Hypothalamus (tissue), 51 donors: Measurements from ENCODE around the gene ST8SIA5.

ENCODE experiments used
- DNase-seq, 51 donors: peaks; one replicate each; lab custom pipeline; 2025; lab: John Stamatoyannopoulos, UW

ST8SIA5 gene

DNA sequence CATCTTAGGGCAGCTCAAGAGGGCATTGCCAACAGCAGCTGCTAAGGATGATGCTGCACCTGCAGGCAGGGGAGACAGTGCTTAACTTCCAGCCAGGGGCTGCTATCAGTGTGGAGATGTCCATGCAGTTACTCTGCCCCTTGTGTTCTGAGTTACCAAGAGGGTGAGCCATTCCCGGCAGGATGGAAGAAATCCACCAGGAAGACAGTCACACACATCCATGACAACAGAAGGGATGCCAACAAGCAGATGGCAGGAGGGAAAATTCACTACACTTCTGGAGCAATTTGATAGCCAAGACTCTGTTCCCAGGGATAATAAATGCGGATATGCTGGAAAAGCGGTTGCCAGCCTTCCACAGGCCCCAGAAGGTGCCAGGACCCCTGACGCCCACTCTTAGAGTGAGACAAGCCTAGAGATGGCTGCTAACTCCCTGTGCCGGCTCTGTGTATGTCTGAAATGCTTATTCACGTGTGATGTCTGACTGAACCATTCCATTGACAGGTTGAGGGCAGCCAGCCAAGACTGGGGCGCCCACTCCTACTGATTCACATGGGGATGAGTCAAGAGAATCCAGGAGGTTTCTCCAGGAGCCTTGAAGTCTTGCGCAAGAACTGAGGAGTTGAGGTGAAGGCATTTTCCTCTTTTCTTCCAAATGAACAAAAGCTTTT is 124.3 kb downstream of the ST8SIA5 start:
- peak in 4 of 51 donors; percentile 10 to 80 (median 47) for DNase-seq

DNA sequence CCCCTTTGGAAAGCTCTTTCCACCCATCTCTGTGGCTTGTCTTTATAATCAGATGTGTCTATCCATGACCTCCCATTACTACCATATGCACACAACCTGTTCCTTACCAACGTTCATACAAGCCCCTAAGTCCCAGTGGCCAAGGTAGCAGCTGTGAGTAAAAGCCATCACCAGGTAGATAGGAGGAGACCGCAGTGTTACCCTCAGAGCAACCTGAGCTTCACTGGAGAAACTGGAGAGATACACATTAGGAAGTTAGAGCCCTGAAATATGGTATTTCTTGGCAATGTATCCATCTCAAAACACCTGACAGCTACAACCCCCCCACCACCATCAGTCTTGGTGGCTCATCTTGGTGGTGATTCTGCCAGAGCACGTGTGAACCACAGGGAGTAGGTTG is 125.9 kb downstream of the ST8SIA5 start:
- no peak for DNase-seq

DNA sequence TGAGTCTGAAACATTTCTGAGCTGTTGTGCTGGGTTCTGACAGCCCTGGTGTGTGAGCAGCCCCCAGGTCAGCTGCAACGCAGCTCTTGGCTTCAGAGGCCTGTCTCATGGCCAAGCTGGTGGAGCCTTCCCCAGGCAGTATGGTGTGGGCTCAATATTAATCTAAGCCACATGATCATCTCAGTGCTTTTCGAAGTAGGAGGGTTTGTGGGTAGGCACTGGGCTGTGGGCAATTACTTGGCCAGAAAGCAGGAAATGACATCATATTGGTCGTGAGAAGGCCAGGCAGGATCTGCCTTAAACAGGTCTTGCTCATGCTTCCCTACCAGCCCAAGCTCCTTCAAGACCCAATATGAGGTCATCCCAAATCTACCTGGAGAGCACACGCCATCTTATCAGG is 126.7 kb downstream of the ST8SIA5 start:
- DNase-seq: peak in 1 of 51 donors; percentile 21

DNA sequence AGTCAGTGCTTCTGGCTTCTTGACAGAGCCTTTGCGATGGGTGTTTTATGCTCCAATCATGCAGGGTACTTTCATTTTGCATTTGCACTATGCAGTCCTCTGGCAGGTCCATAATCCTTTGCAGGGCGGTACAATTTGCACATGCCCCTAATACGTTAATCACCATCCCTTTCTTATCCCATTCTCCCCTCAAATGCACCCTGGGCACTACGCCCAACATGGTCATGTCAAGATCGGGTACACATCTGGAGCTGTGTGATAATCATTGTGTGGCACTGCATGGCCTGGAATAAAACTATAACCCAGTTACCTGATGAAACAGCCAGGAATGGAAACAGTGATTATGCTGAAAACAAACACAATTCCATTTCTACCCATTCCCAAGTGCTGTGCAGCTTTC is 127.5 kb downstream of the ST8SIA5 start:
- no peak for DNase-seq

DNA sequence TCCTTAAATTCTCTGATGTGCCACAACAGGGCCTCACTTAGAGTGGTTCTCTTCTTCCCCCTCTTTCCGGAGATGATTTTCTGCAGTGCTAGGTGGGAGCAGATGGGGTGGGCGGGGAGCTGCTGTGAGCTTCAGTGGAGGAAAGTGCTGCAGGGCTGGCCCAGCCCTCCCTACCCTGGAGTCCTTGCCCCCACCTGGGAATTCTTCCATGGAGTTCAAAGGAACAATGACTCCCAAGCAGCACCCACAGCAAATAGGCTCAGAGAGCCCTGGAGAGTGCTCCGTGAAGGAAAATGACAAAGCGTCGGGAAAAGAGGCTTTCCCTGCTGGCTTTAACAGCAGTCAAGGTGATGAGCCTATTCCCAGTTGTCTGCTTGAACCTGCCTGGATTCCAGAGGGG is 128.6 kb downstream of the ST8SIA5 start:
- DNase-seq: peak in 2 of 51 donors; percentile 30 to 40

DNA sequence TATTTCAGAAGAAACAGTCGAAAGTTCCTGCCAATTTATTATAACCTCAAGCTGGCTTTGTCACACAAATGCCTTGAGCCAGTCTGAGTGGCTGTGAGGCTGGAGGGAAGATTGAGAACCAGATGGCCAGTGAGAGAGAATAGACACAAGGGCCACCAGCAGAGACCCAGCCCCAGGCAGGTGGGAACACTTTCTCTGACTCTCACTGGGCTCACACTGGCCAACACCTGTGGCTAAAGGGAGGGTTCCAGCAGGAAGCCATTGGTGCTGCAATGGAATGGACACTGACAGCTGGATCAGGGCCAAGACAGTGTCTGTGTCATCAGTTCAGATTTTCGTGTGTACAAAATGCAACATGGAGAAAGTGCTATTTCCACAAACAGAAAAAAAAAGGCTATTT is 129.7 kb downstream of the ST8SIA5 start:
- no peak for DNase-seq

DNA sequence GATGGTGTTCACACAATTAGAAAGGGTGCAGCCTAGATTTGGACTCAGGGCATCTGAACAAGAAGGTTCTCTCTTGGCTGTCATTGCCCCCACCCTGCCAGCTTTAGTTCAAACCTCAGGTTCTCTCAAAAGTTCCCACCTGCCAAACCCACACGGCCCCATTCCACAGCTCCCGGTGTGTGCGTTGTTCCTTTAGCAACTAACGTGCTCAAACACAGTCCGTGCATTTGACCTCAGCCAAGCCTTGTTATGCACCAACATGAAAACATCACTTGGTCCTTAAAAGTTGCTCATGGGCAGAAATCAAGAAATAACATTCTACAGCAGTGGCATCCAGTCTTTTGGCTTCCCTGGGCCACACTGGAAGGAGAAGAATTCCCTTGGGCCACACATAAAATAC is 131.8 kb downstream of the ST8SIA5 start:
- no peak for DNase-seq

DNA sequence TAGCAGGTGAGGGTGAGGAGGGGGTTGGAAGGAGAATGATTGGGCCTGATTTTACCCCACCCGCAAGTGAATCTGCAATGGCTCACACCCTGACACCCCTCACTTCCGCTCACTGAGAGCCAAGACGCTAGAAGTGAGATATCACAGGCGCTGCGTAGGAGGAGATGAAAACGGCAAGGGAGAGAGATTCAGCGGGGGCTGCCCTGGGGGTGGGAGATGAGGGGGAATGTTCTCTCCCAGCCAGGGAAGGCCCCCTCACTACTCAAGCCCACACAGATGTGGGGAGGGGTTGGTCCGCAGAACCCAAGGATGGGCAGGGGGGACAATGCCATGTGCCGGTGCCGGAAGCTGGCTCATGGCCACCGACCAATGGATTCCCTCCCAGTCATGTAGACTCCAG is 132.7 kb downstream of the ST8SIA5 start:
- DNase-seq: peak in 2 of 51 donors; percentile 14 to 61

DNA sequence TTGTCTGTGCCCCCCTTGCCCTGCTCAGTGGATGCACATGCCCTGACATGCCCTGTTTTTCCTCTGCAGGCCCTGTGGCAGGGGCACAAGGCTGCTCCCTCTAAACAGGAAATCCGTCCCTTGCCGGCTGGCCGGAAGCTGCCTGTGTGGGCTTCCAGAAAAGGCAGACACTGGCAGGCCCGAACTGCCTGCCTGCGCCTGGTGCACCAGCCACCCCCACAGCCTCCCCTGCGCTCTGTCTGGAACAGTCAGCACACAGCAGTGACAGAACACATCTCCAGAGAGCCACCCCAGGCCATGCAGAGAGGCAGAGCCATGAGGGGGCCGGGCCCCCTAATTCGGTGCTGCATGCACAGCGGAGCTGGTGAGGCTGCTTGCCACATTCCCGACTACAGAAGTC is 133.3 kb downstream of the ST8SIA5 start:
- DNase-seq: peak in 2 of 51 donors; percentile 55 to 67

DNA sequence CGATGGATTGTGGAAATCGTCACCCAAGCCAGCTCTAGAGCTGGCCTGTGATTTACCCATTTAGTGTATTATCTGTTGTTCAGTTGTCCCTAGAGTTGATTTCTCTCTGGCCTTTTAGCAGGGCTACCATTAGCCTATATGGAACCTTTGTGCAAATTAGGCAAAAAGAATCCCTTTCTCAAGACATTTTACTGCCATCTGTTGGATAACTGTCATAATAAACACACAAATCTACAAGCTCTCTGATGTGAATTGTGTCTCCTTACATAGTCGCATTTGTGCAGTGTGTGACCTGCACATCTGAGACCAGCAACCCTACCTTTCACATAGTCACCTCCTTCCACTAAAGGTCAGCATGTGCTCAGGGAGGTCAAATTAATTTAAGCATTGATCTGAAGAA is 133.9 kb downstream of the ST8SIA5 start:
- peak in 1 of 51 donors; percentile 16 for DNase-seq

DNA sequence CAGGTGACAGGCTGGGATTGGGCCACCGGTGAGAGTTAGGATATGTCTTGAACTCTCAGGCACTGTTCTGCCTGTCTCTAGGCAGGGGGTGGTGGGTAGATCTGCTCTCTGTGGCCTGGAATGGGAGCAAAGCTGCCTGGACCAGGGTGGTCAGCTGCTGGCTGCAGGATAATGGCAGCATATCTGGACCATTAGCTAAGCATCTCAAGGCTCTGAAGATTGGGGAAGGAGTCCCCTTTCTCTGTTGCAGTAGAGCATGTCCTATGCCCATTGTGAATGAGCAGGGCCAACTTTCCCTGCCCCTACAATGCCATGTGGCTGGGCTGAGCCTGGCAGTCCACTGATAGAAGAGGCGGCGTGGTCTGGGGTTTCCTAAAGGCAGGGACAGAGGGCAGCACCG is 134.4 kb downstream of the ST8SIA5 start:
- DNase-seq: no peak

DNA sequence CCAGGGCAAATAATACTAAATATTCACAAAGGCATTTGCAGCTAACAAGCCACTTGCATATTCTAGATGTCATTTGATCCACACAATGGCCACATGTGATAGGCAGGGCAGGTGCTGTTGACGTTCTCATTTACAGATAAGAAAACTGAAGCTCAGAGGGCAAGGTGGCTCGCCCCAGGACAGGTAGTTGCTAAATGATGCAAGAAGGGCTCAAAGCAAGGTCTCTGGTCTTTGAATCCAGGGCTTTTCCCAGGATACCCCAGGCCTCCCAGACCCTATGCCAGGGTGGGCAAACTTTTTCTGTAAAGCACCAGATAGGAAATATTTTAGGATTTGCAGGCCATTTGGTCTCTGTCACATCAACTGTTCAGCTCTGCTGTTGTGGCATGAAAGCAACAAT is 135.0 kb downstream of the ST8SIA5 start:
- DNase-seq: no peak

DNA sequence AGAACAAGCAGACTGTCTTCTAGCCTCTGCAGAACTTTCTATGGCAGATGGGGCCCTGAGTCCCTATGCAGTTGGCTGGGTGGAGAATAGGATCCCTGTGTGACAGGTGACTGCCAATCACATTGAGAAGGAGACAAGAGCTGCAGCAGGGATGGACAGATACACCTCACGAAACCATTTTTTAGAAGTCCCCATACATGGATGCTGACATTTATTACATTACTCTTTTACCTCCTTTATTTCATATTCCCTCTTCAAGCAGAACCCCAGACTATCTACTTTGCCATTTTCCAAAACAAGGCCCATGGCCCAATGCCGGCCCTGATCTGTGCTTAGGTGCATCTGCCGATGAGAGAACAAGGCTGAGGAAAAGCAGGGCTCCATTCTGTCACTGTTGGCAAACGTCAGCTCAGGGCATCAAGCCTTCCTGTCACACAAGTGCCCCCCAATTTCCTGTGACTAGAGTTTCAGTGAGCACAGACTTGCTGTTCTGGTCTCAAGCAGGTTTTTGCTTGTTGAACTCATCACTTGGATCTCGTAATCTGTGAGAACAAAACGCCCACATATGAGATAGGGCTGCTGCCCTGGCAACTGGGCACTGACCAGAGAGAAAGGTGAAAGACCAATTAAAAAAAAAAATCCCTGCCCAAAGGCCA is 135.6 kb downstream of the ST8SIA5 start:
- no peak for DNase-seq

DNA sequence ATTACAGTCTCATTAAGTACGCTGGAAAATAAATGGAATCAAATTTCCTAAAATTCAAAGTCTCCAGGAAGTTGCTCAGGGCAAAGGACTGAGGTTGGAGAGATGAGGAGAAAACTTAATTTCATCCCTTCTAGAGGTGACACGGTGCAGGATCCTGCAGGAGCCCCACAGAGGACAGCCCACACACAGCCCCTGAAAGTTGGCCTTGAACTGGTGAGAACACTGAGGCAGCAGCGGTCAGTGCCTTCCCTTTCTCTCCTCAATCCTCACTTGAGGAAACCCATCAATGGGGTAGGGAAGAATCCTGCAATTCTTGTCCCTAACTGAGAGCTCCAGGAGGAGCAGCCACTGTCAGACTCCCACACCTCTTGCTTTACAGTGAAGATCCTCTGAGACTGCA is 137.3 kb downstream of the ST8SIA5 start:
- DNase-seq: no peak
